ENCODE results near the gene FAM83C.

- TF ChIP-seq, protein P1, sequence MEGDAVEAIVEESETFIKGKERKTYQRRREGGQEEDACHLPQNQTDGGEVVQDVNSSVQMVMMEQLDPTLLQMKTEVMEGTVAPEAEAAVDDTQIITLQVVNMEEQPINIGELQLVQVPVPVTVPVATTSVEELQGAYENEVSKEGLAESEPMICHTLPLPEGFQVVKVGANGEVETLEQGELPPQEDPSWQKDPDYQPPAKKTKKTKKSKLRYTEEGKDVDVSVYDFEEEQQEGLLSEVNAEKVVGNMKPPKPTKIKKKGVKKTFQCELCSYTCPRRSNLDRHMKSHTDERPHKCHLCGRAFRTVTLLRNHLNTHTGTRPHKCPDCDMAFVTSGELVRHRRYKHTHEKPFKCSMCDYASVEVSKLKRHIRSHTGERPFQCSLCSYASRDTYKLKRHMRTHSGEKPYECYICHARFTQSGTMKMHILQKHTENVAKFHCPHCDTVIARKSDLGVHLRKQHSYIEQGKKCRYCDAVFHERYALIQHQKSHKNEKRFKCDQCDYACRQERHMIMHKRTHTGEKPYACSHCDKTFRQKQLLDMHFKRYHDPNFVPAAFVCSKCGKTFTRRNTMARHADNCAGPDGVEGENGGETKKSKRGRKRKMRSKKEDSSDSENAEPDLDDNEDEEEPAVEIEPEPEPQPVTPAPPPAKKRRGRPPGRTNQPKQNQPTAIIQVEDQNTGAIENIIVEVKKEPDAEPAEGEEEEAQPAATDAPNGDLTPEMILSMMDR (IDR thresholded peaks at IDR 0.05; ENCODE audit: low read length) = no peak
- TF ChIP-seq EZH2 (optimal IDR thresholded peaks at IDR 0.05; ENCODE audit: low read depth, low read length) = no peak
- TF ChIP-seq EZH2phosphoT487 (IDR thresholded peaks at IDR 0.05; ENCODE audit: low read length) = no peak
Measured at GRCh38 chr20:35286077-35286898, 5.9 kb downstream of the FAM83C start.

Data from MM.1S (cell line).